T47D (cell line): ENCODE measurements around the gene ITGB6.
"Not testable (repeated sequence)": the region's sequence is repeated elsewhere in the genome, so short reads cannot be mapped to it uniquely, and the experiment has no call there.

Experiments used
- DNase-seq, 2 experiments: peaks; one replicate each; pipeline versions ENCODE4 v3.0.0 to v3.0.0-alpha.2; 2011 to 2012; ENCODE audit warnings: low read depth in 1 of 2, low spot score in 1 of 2
- JUND ChIP-seq: IDR thresholded peaks from 2 replicates; pipeline ENCODE4 v1.6.1; 2012; ENCODE audit warnings: low read depth
- in situ Hi-C: cut with HindIII; loops from 2 replicates; pipeline ENCODE4 v1.10.0; 2016; ENCODE audit warnings: low sequenced_read_pairs, low pct_unique_long_range_greater_than_20kb

ITGB6 gene

GRCh38 chr2:160201849-160202539, 1.9 kb upstream of the ITGB6 start:
- no peak for DNase-seq
- in situ Hi-C loops = no loop called here
- TF ChIP-seq JUND = no peak

DNA sequence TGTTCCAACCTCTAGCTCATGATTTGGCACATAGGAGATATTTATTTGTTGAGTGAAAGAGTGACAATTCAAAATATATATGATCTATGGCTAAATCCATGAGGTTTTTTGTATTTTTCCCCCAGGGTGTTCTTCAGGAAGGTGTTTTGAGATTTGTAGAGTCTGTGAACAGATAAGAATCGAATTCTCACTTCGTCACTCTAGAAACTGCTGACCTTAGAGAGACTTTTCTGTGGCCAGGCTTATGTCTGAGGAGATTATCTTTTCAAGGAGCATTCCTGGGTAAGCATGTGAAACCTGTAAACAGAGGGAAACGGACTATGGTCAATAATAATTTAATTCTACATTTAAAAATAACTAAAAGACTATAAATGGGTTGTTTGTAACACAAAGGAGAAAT, 849 bp upstream of the ITGB6 start:
- TF ChIP-seq JUND = no peak
- in situ Hi-C loops = no loop called here

DNA sequence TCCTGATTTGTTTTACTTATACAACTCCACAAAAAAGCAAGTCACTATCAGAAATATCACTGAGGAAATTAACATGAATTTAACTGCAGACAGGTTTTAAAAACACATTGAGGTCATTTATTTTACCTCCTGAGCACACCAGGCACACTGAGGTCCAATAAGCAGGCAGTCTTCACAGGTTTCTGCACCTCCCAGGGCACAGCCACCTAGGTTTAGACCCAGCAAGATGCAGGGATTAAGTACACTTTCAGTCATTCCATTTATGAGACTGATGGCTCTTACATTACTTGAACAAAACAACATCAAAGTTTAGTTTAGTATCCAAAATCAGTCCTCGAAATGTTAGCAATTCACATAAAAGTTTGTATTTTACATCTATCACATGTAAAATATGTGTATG, 1.0 kb downstream of the ITGB6 start:
- in situ Hi-C loops = no loop called here
- DNase-seq = no peak
- no peak for TF ChIP-seq JUND

More for the DNA sequence above, 849 bp upstream of the ITGB6 start:
- DNase-seq = no peak

GRCh38 chr2:160197587-160197986, 2.5 kb downstream of the ITGB6 start:
- no peak for DNase-seq
- TF ChIP-seq JUND = no peak
- in situ Hi-C loops = no loop called here

DNA sequence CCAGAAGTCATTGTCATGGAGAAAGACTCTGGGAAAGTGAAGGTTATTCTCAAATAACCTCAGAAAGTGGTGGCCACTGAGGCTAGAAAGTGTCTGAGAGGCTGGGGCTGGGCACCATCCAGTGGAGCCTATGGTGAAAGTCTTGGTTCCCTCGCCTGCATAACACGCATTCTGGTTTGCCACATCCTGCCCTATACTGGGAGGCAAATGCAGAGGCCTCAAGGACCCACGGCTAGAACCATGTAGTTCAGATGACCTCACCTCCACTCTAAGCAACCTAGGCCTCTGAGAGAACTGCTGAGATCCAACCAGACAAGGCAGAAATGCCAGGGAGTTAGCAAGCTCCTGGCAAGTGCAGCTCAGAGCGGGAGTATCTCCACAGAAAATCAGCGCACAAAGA, 5.1 kb downstream of the ITGB6 start:
- no peak for DNase-seq
- no peak for TF ChIP-seq JUND
- in situ Hi-C loops = no loop called here

DNA sequence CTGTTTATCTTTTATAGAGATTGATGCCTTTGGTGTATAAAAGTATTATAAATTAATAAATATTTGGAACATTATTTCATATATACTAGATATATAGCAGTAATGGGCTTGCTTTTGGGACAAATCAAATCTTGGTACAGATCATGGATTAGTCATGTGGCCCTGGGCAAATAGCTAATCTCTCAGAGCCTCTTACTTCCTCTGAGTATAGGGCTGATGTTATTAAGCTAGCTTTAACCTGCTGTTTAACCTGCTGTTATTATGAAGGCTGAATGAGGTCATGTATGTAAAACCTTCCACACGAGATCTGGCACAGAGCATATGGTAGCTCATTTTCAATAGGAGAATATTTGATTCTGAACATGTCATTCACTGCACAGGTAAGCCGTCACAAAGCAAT, 5.7 kb downstream of the ITGB6 start:
- in situ Hi-C loops = no loop called here
- DNase-seq = no peak
- TF ChIP-seq JUND = no peak

DNA sequence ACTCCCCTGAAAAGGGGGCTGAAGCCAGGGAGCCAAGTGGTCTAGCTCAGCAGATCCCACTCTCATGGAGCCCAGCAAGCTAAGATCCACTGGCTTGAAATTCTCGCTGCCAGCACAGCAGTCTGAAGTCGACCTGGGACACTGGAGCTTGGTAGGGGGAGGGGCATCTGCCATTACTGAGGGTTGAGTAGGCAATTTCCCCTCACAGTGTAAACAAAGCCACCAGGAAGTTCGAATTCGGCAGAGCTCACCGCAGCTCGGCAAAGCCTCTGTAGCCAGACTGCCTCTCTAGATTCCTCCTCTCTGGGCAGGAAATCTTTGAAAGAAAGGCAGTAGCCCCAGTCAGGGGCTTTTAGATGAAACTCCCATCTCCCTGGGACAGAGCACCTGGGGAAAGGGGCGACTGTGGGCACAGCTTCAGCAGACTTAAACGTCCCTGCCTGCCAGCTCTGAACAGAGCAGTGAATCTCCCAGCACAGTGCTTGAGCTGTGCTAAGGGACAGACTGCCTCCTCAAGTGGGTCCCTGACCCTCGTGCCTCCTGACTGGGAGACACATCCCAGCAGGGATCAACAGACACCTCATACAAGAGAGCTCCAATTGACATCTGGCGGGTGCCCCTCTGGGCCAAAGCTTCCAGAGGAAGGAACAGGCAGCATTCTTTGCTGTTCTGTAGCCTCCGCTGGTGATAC, 18.8 kb downstream of the ITGB6 start:
- in situ Hi-C loops = not testable (repeated sequence)
- peak in 1 of 2 experiments; percentile 71 for DNase-seq

GRCh38 chr2:160180690-160181089, 19.4 kb downstream of the ITGB6 start:
- in situ Hi-C loops, DNase-seq: not testable (repeated sequence)

GRCh38 chr2:160180172-160180571, 19.9 kb downstream of the ITGB6 start:
- in situ Hi-C loops = no loop called here
- no peak for DNase-seq
- TF ChIP-seq JUND = no peak

DNA sequence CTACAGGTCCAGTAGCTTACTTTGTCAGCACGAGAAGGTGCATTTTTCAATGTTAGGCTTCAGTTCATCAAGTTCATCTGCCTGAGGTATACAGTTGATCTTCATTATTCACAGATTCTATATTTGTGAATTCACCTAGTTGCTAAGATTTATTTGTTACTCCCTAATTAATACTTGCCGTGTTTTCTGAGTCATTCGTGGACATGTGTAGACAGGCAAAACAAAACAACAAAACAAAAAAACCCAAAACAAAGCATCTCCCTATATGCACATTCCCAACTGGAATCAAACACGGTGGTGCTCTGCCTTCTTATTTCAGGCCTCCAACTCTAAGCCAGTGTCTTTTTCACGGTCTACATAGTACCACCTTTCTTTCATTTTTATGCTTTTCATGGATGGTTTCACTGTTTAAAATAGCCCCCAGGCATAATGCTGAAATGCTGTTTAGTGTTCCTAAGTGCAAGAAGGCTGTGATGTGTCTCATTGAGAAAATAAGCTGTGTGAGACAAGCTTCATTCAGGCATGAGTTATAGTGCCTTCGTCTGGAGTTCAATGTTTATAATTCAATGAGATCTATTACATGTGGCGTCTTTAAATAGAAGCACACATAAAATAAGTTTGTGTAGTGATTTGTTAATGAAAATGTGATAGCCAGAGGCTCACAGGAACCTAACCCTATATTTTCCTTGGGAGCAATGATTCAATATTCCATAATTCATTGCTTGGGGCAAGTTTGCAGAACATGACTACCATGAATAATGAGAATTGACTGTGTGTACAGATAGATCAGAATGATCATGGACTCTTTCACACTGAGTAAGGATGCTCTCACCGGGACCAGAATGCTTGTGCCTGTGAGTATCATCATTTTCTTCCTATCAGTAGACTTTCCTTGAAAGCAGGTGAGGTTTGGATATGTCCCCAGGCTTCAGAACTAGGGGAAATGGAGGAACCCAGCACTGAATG, 24.6 kb downstream of the ITGB6 start:
- TF ChIP-seq JUND = no peak
- no peak for DNase-seq
- in situ Hi-C loops = no loop called here

DNA sequence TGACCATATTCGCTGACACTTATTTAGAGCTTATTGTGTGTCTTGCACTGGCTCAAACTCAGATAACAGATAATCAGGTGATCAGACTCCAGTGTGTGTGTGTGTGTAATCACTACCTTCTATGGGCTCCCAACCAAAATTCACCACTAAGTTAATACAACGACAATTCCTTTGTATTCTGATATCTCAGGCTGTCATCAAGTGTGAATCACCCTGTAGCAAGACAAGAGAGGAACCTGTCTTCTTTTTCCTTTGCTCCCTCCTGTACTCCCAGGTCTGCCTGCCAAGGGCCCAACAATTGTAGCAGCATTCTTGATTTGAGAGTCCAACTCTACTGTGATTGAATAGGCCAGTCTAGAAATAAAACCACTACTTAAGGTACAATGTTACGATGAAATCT, 25.8 kb downstream of the ITGB6 start:
- DNase-seq = no peak
- no peak for TF ChIP-seq JUND
- in situ Hi-C loops = no loop called here

DNA sequence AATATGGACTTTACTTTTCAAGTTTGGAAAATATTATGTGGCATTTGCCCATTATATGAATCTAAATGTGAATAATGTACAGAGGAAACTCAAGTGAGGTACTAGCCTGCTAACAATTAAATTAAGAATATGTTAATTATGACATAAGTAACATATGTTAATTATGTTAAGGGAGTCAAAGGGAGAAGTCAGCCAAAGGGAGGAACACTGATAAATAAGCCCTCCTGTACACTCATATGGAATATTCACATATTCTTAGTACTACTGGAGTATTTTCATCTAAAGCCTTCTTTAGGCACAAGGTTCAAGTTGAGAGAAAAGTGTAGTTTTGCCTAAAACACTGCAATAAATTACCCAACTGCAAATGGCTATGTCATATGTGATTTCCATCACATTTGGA, 30.1 kb downstream of the ITGB6 start:
- in situ Hi-C loops = no loop called here
- TF ChIP-seq JUND = no peak
- no peak for DNase-seq

DNA sequence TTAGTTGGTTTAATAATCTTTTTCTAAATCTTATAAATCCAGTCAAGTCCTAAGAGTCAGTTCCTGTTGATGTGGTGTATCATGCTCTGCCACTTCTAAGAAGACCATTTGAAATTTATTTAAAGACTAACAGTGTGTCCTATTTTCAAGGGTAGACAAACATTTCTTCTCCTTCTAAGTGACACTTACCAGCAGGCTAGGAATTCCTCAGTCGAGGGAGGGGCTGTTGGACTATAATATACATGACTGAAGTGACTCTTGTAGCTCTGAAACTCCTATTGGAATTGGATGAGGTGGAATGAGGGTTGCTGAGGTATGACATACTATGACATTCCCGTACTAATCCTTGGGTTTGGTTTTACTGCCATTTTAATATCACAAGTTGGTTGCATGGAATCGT, 30.6 kb downstream of the ITGB6 start:
- no peak for TF ChIP-seq JUND
- in situ Hi-C loops = no loop called here
- DNase-seq = no peak
